PC-9 (cell line): ENCODE measurements around the gene MMP25. TPM values are rescaled to one million over a fixed set of nuclear protein-coding genes. Genes with fewer than 3 reads are reported as not detected.

Experiments used
- BruUV-seq: library from RNA; stranded (reverse); fragments of 400-500 nt; replicated peaks from 2 replicates; lab custom pipeline; 2021; lab: Mats Ljungman, UMichigan
- CTCF ChIA-PET: fragments of 300-600 bp; sonication (Branson Sonifier 250); formaldehyde crosslinking; loops from one replicate; lab custom pipeline; 2022; ENCODE audit warnings: antibody characterized with exemption; lab: Charles Lee
- POLR2A ChIA-PET: fragments of 300-600 bp; sonication (Branson Sonifier 250); formaldehyde crosslinking; loops from one replicate; lab custom pipeline; 2022; ENCODE audit warnings: antibody characterized with exemption; ENCODE audit not compliant: unreplicated experiment; lab: Charles Lee
- DNase-seq, 2 experiments: peaks; one replicate each; pipeline versions ENCODE4 v3.0.0 to v3.0.0-alpha.2; 2015 to 2022; ENCODE audit warnings: mixed read lengths in 1 of 2
- H2AFZ ChIP-seq: fragments of 200-600 bp; sonication (generic); 2 replicates; pipeline ENCODE4 v1.8.1; 2017; ENCODE audit warnings: antibody characterized with exemption
- H3F3A ChIP-seq: fragments of 200-600 bp; sonication (generic); 2 replicates; pipeline ENCODE4 v1.8.1; 2017; ENCODE audit warnings: antibody characterized with exemption, mild to moderate bottlenecking, low read depth; ENCODE audit not compliant: insufficient read depth
- H3K27ac ChIP-seq: fragments of 200-600 bp; sonication (generic); 2 replicates; pipeline ENCODE4 v1.6.1; 2016; ENCODE audit warnings: mixed run types
- H3K27me3 ChIP-seq: fragments of 200-600 bp; sonication (generic); 2 replicates; pipeline ENCODE4 v1.6.1; 2016; ENCODE audit warnings: low read depth, mixed run types; ENCODE audit not compliant: insufficient read depth
- H3K36me3 ChIP-seq: fragments of 200-600 bp; sonication (generic); 2 replicates; pipeline ENCODE4 v1.6.1; 2016; ENCODE audit warnings: low read depth, mixed run types
- H3K4me1 ChIP-seq: fragments of 200-600 bp; sonication (generic); replicated peaks from 2 replicates; pipeline ENCODE4 v1.6.1; 2016; ENCODE audit warnings: mixed run types; ENCODE audit not compliant: insufficient read depth
- H3K4me2 ChIP-seq: fragments of 200-600 bp; sonication (generic); 2 replicates; pipeline ENCODE4 v1.6.1; 2017; ENCODE audit warnings: mixed run types
- H3K4me3 ChIP-seq: fragments of 200-600 bp; sonication (generic); 2 replicates; pipeline ENCODE4 v1.6.1; 2016; ENCODE audit warnings: mixed run types
- H3K79me2 ChIP-seq: fragments of 200-600 bp; sonication (generic); 2 replicates; pipeline ENCODE4 v1.6.1; 2017; ENCODE audit warnings: low read depth, mixed run types
- H3K9me2 ChIP-seq: fragments of 200-600 bp; sonication (generic); 2 replicates; pipeline ENCODE4 v1.8.1; 2017; ENCODE audit warnings: mild to moderate bottlenecking; ENCODE audit not compliant: insufficient read depth
- H3K9me3 ChIP-seq: fragments of 200-600 bp; sonication (generic); 2 replicates; pipeline ENCODE4 v1.8.1; 2016; ENCODE audit warnings: low read depth; ENCODE audit not compliant: insufficient read depth
- H4K20me1 ChIP-seq: fragments of 200-600 bp; sonication (generic); 2 replicates; pipeline ENCODE4 v1.8.1; 2017; ENCODE audit not compliant: insufficient read depth
- EZH2 ChIP-seq: fragments of 200-600 bp; sonication (generic); IDR thresholded peaks from 2 replicates; pipeline ENCODE4 v1.8.0; 2017; ENCODE audit warnings: antibody characterized with exemption, low read depth
- intact Hi-C: fragments of 100-400 bp; cut with micrococcal nuclease; formaldehyde crosslinking; loops from one replicate; pipeline ENCODE4 v1.10.0; 2022; ENCODE audit not compliant: unreplicated experiment
- total RNA-seq: library from RNA; stranded (reverse); gene quantifications from 2 replicates; pipeline ENCODE4 v1.2.3, GENCODE V29; 2021
- TF ChIP-seq, protein P1 (sequence below): fragments of 200-600 bp; sonication (generic); conservative IDR thresholded peaks from 2 replicates; pipeline ENCODE4 v1.6.1; 2017; ENCODE audit warnings: mixed run types, antibody characterized with exemption, mild to moderate bottlenecking, moderate library complexity

Gene MMP25
- total RNA-seq, 1 experiment from 2014 or later, result 0.83 TPM

DNA sequence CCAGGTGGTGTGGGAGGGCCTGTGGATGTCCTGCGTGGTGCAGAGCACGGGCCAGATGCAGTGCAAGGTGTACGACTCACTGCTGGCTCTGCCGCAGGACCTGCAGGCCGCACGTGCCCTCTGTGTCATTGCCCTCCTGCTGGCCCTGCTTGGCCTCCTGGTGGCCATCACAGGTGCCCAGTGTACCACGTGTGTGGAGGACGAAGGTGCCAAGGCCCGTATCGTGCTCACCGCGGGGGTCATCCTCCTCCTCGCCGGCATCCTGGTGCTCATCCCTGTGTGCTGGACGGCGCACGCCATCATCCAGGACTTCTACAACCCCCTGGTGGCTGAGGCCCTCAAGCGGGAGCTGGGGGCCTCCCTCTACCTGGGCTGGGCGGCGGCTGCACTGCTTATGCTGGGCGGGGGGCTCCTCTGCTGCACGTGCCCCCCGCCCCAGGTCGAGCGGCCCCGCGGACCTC is 32.8 kb upstream of the MMP25 start:
- H3K9me2 ChIP-seq, result no peaks in the 10 kb centered on the region
- H2AFZ ChIP-seq, result peak overlapping the region; percentile 62
- H4K20me1 ChIP-seq, result no peaks in the 10 kb centered on the region
- H3K4me3 ChIP-seq, result peak overlapping the region; percentile 37; the same call in 1 of the 2 replicates
- CTCF ChIA-PET, result interaction anchor here (0.6 to 0.7 kb wide), 2 partner anchors 14 to 15 kb away, joined by 5 to 6 read pairs; no protein-coding TSS in a partner anchor
- H3K4me1 ChIP-seq, result peaks cover 65% of the 10 kb centered on the region
- H3K4me2 ChIP-seq, result peak overlapping the region; percentile 71
- peaks cover 7% of the 10 kb centered on the region; the same call in 1 of the 2 replicates for H3K79me2 ChIP-seq
- peak in 1 of 2 experiments; percentile 68 for DNase-seq
- peaks cover 71% of the 10 kb centered on the region for H3F3A ChIP-seq
- peak overlapping the region; percentile 86 for H3K27ac ChIP-seq
- no peaks in the 10 kb centered on the region for H3K36me3 ChIP-seq
- H3K9me3 ChIP-seq, result no peaks in the 10 kb centered on the region
- no peaks in the 10 kb centered on the region for H3K27me3 ChIP-seq
- no TSS peak for BruUV-seq
- intact Hi-C loops, result no loop called here
- POLR2A ChIA-PET, result interaction anchor here (0.6 to 1.8 kb wide), 2 partner anchors 9 to 32 kb away, joined by 4 to 25 read pairs; partner anchors contain the start of genes HCFC1R1, THOC6 and TNFRSF12A
- no peak for TF ChIP-seq EZH2
- TF ChIP-seq, protein P1, sequence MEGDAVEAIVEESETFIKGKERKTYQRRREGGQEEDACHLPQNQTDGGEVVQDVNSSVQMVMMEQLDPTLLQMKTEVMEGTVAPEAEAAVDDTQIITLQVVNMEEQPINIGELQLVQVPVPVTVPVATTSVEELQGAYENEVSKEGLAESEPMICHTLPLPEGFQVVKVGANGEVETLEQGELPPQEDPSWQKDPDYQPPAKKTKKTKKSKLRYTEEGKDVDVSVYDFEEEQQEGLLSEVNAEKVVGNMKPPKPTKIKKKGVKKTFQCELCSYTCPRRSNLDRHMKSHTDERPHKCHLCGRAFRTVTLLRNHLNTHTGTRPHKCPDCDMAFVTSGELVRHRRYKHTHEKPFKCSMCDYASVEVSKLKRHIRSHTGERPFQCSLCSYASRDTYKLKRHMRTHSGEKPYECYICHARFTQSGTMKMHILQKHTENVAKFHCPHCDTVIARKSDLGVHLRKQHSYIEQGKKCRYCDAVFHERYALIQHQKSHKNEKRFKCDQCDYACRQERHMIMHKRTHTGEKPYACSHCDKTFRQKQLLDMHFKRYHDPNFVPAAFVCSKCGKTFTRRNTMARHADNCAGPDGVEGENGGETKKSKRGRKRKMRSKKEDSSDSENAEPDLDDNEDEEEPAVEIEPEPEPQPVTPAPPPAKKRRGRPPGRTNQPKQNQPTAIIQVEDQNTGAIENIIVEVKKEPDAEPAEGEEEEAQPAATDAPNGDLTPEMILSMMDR, result peak; percentile 26; the same call in 1 of the 2 replicates

DNA sequence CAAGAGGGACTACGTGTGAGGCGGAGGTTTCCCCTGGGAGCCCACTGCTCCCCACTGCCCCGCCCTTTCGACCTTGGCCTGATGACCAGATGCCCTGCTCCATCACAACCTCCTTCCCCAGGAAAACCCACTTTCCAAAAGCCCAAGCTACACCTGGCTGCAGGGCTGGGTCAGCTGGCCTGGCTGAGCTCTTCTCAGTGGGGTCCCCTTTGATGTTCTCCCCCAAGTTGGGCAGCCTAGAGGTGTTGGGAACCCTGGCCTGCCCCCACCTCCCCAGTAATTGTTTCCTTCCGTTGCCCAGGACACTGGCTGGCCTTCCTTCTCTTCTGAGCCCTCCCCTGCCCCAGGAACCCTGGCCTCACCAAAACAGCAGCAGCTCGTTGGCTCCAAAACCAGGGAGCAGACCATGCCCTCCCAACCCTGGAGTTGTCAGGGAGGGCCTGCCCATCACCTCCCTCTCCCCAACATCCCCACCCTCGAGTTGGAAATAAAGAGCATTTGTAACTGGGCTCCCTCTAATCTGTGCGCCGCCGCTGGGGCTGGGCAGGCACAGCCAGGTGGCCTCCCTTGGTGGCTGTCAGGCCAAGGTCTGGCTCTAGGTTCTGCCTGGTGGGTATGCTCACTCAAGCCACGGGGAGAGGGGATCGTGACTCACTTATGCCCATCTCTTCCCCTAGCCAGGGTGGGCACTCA is 32.2 kb upstream of the MMP25 start:
- no peak overlapping the region for H3K4me3 ChIP-seq
- peak overlapping the region; percentile 71 for H3K4me2 ChIP-seq
- no peak for DNase-seq
- ChIA-PET CTCF (interaction anchor here (0.7 kb wide), 2 partner anchors 14 to 80 kb away, joined by 3 to 5 read pairs; no protein-coding TSS in a partner anchor), POLR2A (interaction anchor here (0.6 kb wide), 1 partner anchor 33 kb away, joined by 4 read pairs; no protein-coding TSS in a partner anchor)
- H3F3A ChIP-seq, result peaks cover 65% of the 10 kb centered on the region
- H3K9me2 ChIP-seq, result no peaks in the 10 kb centered on the region
- peaks cover 59% of the 10 kb centered on the region for H3K4me1 ChIP-seq
- no peaks in the 10 kb centered on the region for H3K27me3 ChIP-seq
- no peak for TF ChIP-seq EZH2
- TF ChIP-seq, protein P1, result no peak
- no peaks in the 10 kb centered on the region for H3K36me3 ChIP-seq
- H4K20me1 ChIP-seq, result no peaks in the 10 kb centered on the region
- no peaks in the 10 kb centered on the region for H3K9me3 ChIP-seq
- H3K79me2 ChIP-seq, result peaks cover 7% of the 10 kb centered on the region; the same call in 1 of the 2 replicates
- H3K27ac ChIP-seq, result peak overlapping the region; percentile 86
- no peak overlapping the region for H2AFZ ChIP-seq
- intact Hi-C loops, result no loop called here
- BruUV-seq, result TSS peak; percentile 52

DNA sequence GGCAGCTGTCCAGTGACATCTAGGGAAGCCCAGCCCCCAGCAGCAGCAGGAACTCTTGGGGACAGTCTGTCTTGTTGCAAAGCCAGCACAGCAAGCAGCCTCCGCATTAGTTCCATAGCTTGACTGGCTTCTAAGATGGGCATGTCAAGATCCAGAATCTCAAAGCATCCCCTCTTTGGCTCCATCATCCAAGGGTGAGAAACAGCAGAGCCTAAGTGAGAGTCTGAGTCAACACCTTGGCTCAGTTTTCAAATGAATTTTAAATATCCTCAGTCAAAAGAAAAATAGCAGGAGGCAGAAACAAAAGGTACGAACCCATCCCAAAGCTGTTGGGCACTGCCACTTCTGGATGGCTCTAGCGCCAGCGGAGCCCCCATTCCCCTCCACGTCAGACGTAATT is 31.4 kb upstream of the MMP25 start:
- no TSS peak for BruUV-seq
- H3K4me2 ChIP-seq, result no peak overlapping the region; the same call in 1 of the 2 replicates

More for the DNA sequence above, 31.4 kb upstream of the MMP25 start:
- no peaks in the 10 kb centered on the region for H4K20me1 ChIP-seq
- TF ChIP-seq, protein P1, result no peak
- TF ChIP-seq EZH2, result no peak
- H3K9me3 ChIP-seq, result no peaks in the 10 kb centered on the region
- H3K27me3 ChIP-seq, result no peaks in the 10 kb centered on the region
- H3F3A ChIP-seq, result peaks cover 59% of the 10 kb centered on the region; the same call in 1 of the 2 replicates
- ChIA-PET CTCF (interaction anchor here (0.7 kb wide), 1 partner anchor 79 kb away, joined by 3 read pairs; no protein-coding TSS in a partner anchor), POLR2A (interaction anchor here (0.6 kb wide), 1 partner anchor 9 kb away, joined by 3 read pairs; the partner anchor contains the start of gene HCFC1R1)
- H3K9me2 ChIP-seq, result no peaks in the 10 kb centered on the region
- peak in 1 of 2 experiments; percentile 4 for DNase-seq
- intact Hi-C loops, result no loop called here
- H3K27ac ChIP-seq, result no peak overlapping the region
- H3K4me3 ChIP-seq, result no peak overlapping the region
- H3K4me1 ChIP-seq, result peaks cover 53% of the 10 kb centered on the region
- H2AFZ ChIP-seq, result no peak overlapping the region
- H3K79me2 ChIP-seq, result peaks cover 7% of the 10 kb centered on the region; the same call in 1 of the 2 replicates
- no peaks in the 10 kb centered on the region for H3K36me3 ChIP-seq
